HFF-Myc (cell line): Measurements from ENCODE around the gene IGF1R.

Experiments used
- DNase-seq: peaks from one replicate; pipeline ENCODE4 v3.0.0-alpha.2; 2011; ENCODE audit warnings: low read depth; ENCODE audit errors: extremely low read depth
- H3K4me3 ChIP-seq: replicated peaks from 2 replicates; pipeline ENCODE4 v1.5.1; 2011; ENCODE audit warnings: low read depth, mild to moderate bottlenecking, control low read depth, low read length
- CTCF ChIP-seq: IDR thresholded peaks from 2 replicates; pipeline ENCODE4 v1.5.1; 2012; ENCODE audit warnings: mild to moderate bottlenecking, low read depth, low read length, control low read depth; ENCODE audit errors: missing control alignments

The IGF1R gene

GRCh38 chr15:98728082-98728810, 79.9 kb downstream of the IGF1R start:
- DNase-seq: no peak
- no peak for TF ChIP-seq CTCF
- H3K4me3 ChIP-seq: no peak overlapping the region

- DNase-seq: no peak
- no peak for TF ChIP-seq CTCF
- no peak overlapping the region for H3K4me3 ChIP-seq
These were observed 80.4 kb downstream of the IGF1R start for GRCh38 chr15:98728811-98729160.

- no peak overlapping the region for H3K4me3 ChIP-seq
- no peak for TF ChIP-seq CTCF
- no peak for DNase-seq
These were observed 81.2 kb downstream of the IGF1R start for GRCh38 chr15:98729446-98730042.

GRCh38 chr15:98730860-98731711, 82.7 kb downstream of the IGF1R start:
- H3K4me3 ChIP-seq: no peak overlapping the region
- no peak for DNase-seq
- TF ChIP-seq CTCF: no peak

GRCh38 chr15:98731712-98732450, 83.5 kb downstream of the IGF1R start:
- no peak for TF ChIP-seq CTCF
- no peak for DNase-seq
- no peak overlapping the region for H3K4me3 ChIP-seq

GRCh38 chr15:98733098-98733497, 84.8 kb downstream of the IGF1R start:
- H3K4me3 ChIP-seq: no peak overlapping the region
- no peak for TF ChIP-seq CTCF
- DNase-seq: no peak
